Ishikawa (cell line): ENCODE results near the gene PIEZO2.

ENCODE experiments used
- CEBPB ChIP-seq: IDR thresholded peaks from 2 replicates; pipeline ENCODE4 v1.6.1; 2012
- CREB1 ChIP-seq: IDR thresholded peaks from 2 replicates; pipeline ENCODE4 v1.6.1; 2012; ENCODE audit warnings: low read depth
- EP300 ChIP-seq: IDR thresholded peaks from 2 replicates; pipeline ENCODE4 v1.6.1; 2012; ENCODE audit warnings: borderline replicate concordance
- FOXM1 ChIP-seq: IDR thresholded peaks from 2 replicates; pipeline ENCODE4 v1.6.1; 2012; ENCODE audit warnings: low read depth, borderline replicate concordance
- RAD21 ChIP-seq: IDR thresholded peaks from 2 replicates; pipeline ENCODE4 v1.6.1; 2012; ENCODE audit warnings: low read depth
- TCF12 ChIP-seq: IDR thresholded peaks from 2 replicates; pipeline ENCODE4 v1.6.1; 2012; ENCODE audit warnings: low read depth
- YY1 ChIP-seq: IDR thresholded peaks from 2 replicates; pipeline ENCODE4 v1.6.1; 2012; ENCODE audit warnings: low read depth
- ZBTB7A ChIP-seq: IDR thresholded peaks from 2 replicates; pipeline ENCODE4 v1.6.1; 2012; ENCODE audit warnings: low read depth
- TF ChIP-seq, protein P1 (sequence below): IDR thresholded peaks from 2 replicates; pipeline ENCODE4 v1.6.1; 2012
- TF ChIP-seq, protein P2 (sequence below): IDR thresholded peaks from 2 replicates; pipeline ENCODE4 v1.6.1; 2012

DNA sequence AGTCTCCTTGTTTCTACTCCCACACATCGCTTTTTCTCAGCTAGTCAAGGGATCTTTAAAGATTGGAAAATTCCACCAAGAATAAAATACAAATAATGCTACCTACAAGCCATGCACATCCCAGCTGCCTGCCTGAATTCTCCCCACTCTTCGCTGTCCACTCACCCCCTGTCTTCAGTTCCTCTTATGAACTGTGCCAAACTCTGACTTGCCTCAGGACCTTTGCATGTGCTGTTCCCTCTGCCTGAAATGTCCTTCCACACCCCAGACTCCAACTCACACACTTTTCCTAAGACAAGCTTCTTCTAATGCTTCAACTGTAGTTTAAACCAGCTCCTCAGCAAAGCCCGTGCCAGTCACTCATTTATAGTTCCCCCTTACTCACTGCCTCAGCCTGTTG lies 363.6 kb downstream of the PIEZO2 start:
- TF ChIP-seq, protein P1, sequence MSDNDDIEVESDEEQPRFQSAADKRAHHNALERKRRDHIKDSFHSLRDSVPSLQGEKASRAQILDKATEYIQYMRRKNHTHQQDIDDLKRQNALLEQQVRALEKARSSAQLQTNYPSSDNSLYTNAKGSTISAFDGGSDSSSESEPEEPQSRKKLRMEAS: no peak
- TF ChIP-seq FOXM1 (no peak), ZBTB7A (no peak), YY1 (no peak), RAD21 (no peak), EP300 (no peak), CEBPB (no peak), CREB1 (no peak), TCF12 (no peak)
- TF ChIP-seq, protein P2, sequence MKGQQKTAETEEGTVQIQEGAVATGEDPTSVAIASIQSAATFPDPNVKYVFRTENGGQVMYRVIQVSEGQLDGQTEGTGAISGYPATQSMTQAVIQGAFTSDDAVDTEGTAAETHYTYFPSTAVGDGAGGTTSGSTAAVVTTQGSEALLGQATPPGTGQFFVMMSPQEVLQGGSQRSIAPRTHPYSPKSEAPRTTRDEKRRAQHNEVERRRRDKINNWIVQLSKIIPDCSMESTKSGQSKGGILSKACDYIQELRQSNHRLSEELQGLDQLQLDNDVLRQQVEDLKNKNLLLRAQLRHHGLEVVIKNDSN: no peak
